Ascending aorta (tissue), 2 donors: Measurements from ENCODE around the gene DOHH. TPM values are rescaled to one million over a fixed set of nuclear protein-coding genes. Genes with fewer than 3 reads are reported as not detected.

Source experiments
- DNase-seq, 2 donors: peaks; one replicate each; pipeline ENCODE4 v3.0.0-alpha.2; 2019; ENCODE audit warnings: low spot score in 2 of 2
- H3K27ac ChIP-seq, 2 donors: fragments of 200-600 bp; sonication (generic); one replicate each; pipeline ENCODE4 v1.5.1; 2016 to 2017; ENCODE audit warnings: mild to moderate bottlenecking in 1 of 2
- H3K27me3 ChIP-seq: fragments of 200-600 bp; sonication (generic); one replicate; pipeline ENCODE4 v1.5.1; 2017
- H3K36me3 ChIP-seq, 2 donors: fragments of 200-600 bp; sonication (generic); one replicate each; pipeline ENCODE4 v1.5.1; 2016
- H3K4me1 ChIP-seq, 2 donors: fragments of 200-600 bp; sonication (generic); one replicate each; pipeline ENCODE4 v1.5.1; 2016 to 2017; ENCODE audit warnings: mild to moderate bottlenecking in 1 of 2
- H3K4me3 ChIP-seq, 2 donors: fragments of 200-600 bp; sonication (generic); one replicate each; pipeline ENCODE4 v1.5.1; 2016 to 2017; ENCODE audit warnings: mild to moderate bottlenecking in 1 of 2
- H3K9me3 ChIP-seq, 2 donors: fragments of 200-600 bp; sonication (generic); one replicate each; pipeline ENCODE4 v1.5.1; 2016
- intact Hi-C: fragments of 100-400 bp; cut with DNase I; formaldehyde crosslinking; loops from one replicate; pipeline ENCODE4 v1.15.1; 2023
- total RNA-seq: library from RNA; depleted of rRNA; stranded (reverse); fragments of >200 nt; gene quantifications from one replicate; pipeline ENCODE4 v1.1.0, GENCODE V29; 2016
- TF ChIP-seq, protein P1 (sequence below), 3 experiments: fragments of 200-600 bp in 2 of 3; fragments of 450-650 bp in 1 of 3; sonication (generic) in 2 of 3; IDR thresholded peaks; one replicate each; pipeline ENCODE4 v1.5.1; 2016 to 2019; ENCODE audit warnings: antibody characterized with exemption in 3 of 3, mild to moderate bottlenecking in 1 of 3, moderate library complexity in 1 of 3

Gene DOHH, protein sequence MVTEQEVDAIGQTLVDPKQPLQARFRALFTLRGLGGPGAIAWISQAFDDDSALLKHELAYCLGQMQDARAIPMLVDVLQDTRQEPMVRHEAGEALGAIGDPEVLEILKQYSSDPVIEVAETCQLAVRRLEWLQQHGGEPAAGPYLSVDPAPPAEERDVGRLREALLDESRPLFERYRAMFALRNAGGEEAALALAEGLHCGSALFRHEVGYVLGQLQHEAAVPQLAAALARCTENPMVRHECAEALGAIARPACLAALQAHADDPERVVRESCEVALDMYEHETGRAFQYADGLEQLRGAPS
- total RNA-seq, result 40.9 TPM

DNA sequence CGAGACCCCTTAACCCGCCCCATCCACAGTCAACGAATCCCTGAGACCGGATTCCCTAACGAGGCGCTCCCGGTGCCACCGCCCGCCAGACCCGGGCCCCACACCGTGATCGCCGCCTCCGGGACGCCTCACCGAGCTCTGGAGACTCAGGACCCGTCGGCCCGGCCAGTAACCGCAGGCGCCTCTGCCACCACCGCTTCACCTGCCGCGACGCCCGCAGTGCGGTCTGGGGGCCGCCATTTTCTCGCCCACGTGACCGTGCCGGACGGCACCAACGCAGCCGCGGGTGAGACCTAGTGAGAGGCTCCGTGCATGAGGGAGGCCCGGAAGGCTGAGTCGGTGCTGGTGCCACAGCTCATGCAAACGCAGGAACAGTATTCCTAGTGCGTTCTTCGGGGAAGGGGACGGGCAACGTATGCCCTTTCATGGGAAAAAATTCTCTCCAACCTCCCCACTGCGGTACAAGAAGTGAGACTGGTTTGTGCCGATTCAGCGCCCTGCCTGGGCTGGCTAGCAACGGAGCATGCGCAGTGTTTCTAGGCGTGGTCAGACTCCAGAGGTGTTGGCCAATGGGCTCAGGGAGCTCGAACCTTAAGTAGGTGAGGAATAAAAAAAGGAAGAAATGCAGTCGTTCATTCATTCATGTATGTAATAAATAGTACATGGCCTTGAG lies at the start of gene DOHH:
TSS of gene DOHH (minus strand) at position 246 of the 673 bp plus-strand sequence. CDS start 3,860 bp downstream, outside the sequence.
- Histone ChIP-seq H3K4me1 (peaks cover 0 to 17% of the 10 kb centered on the region in 2 donors), H3K27ac (peak within 1 kb of the TSS; percentile 90 to 91), H3K27me3 (no peaks in the 10 kb centered on the region), H3K4me3 (peak within 1 kb of the TSS; percentile 69 to 90), H3K36me3 (peaks cover 10 to 13% of the 10 kb centered on the region in 2 donors), H3K9me3 (no peaks in the 10 kb centered on the region)
- DNase-seq, result peak; percentile 81 to 96
- intact Hi-C loops, result loop anchor here (10.0 kb wide), 1 partner anchor 744 kb away; the partner anchor contains the start of gene YJU2
- TF ChIP-seq, protein P1, sequence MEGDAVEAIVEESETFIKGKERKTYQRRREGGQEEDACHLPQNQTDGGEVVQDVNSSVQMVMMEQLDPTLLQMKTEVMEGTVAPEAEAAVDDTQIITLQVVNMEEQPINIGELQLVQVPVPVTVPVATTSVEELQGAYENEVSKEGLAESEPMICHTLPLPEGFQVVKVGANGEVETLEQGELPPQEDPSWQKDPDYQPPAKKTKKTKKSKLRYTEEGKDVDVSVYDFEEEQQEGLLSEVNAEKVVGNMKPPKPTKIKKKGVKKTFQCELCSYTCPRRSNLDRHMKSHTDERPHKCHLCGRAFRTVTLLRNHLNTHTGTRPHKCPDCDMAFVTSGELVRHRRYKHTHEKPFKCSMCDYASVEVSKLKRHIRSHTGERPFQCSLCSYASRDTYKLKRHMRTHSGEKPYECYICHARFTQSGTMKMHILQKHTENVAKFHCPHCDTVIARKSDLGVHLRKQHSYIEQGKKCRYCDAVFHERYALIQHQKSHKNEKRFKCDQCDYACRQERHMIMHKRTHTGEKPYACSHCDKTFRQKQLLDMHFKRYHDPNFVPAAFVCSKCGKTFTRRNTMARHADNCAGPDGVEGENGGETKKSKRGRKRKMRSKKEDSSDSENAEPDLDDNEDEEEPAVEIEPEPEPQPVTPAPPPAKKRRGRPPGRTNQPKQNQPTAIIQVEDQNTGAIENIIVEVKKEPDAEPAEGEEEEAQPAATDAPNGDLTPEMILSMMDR (IDR thresholded peaks at IDR 0.05), result no peak

DNA sequence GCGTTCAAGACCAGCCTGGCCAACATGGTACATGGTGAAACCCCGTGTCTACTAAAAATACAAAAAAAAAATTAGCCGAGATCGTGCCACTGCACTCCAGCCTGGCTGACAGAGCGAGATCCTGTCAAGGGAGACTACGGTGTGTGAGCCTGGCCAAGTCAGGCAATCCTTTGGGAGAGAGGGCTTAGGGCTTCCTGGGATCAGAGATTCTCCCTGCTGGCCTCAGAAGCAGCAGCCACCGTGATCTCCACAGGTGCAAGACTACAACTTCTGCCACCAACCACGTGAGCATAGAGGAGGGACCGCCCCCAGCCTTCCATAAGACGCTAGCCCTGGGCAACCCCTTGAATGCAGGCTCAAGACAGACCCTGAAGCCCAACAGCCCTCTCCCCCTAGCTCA lies 49.3 kb upstream of the DOHH start:
- TF ChIP-seq, protein P1 (IDR thresholded peaks at IDR 0.05), result no peak
- H3K27ac ChIP-seq, result no peak overlapping the region
- peaks cover 0 to 2% of the 10 kb centered on the region in 2 donors for H3K4me1 ChIP-seq
- peaks cover 10 to 16% of the 10 kb centered on the region in 2 donors for H3K36me3 ChIP-seq
- H3K4me3 ChIP-seq, result no peak overlapping the region
- intact Hi-C loops, result loop anchor here (5.0 kb wide), 1 partner anchor 152 kb away; the partner anchor contains the start of gene PIP5K1C
- DNase-seq, result no peak
- H3K9me3 ChIP-seq, result no peaks in the 10 kb centered on the region
- no peaks in the 10 kb centered on the region for H3K27me3 ChIP-seq

DNA sequence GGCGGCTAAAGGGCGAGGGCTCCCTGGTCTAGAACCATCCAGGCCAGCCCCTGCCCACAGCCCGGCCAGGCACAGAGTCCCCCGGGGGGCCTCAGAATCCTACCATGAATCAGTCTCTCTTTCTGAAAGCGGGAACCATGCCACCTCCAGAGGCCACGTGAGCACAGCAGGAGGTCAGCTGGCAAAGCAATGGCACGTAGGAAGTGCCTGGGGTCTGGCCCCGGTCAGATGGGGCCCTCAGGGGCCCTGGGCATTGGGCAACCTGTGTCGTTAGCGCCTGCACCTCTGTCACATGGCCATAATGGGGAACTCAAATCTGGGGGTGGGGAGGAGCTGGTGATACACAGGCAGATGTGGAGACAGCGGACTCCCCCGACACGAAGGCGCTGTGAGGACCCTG lies 48.1 kb upstream of the DOHH start:
- intact Hi-C loops, result loop anchor here (5.0 kb wide), 1 partner anchor 154 kb away; the partner anchor contains the start of gene PIP5K1C
- Histone ChIP-seq H3K27ac (no peak overlapping the region), H3K36me3 (peaks cover 16 to 20% of the 10 kb centered on the region in 2 donors), H3K9me3 (no peaks in the 10 kb centered on the region), H3K4me3 (no peak overlapping the region), H3K27me3 (no peaks in the 10 kb centered on the region), H3K4me1 (peaks cover 1 to 2% of the 10 kb centered on the region in 2 donors)
- DNase-seq, result no peak
- TF ChIP-seq, protein P1 (IDR thresholded peaks at IDR 0.05), result no peak

DNA sequence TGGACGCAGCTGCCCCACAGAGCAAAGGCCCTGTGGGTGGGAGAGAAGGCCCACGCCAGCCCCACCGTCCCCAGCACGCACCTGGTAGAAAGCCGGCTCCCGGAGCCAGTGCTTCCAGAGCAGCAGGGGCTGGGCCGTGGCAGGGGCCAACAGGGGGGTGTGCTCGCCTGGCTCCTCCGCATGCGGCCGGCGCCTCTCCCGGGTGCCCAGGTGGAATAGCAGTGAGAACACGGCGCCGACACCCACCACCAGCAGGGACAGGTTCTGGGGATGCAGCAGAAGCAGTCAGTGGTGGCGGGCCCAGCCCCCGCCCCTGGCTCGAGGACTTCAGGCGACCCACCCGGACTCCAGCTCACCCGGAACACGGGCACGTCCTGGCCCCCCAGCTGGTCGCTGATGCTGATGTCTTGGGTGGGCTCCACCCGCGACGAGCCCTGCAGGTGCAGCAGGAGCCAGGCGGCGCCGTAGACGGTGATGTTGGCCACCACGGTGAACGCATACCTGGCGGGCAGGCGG lies 47.4 kb upstream of the DOHH start:
- Histone ChIP-seq H3K4me1 (peaks cover 3 to 8% of the 10 kb centered on the region in 2 donors), H3K9me3 (no peaks in the 10 kb centered on the region), H3K36me3 (peaks cover 16 to 20% of the 10 kb centered on the region in 2 donors), H3K4me3 (no peak overlapping the region), H3K27me3 (no peaks in the 10 kb centered on the region), H3K27ac (no peak overlapping the region)
- intact Hi-C loops, result loop anchor here (5.0 kb wide), 1 partner anchor 154 kb away; the partner anchor contains the start of gene PIP5K1C
- TF ChIP-seq, protein P1 (IDR thresholded peaks at IDR 0.05), result no peak
- DNase-seq, result no peak

DNA sequence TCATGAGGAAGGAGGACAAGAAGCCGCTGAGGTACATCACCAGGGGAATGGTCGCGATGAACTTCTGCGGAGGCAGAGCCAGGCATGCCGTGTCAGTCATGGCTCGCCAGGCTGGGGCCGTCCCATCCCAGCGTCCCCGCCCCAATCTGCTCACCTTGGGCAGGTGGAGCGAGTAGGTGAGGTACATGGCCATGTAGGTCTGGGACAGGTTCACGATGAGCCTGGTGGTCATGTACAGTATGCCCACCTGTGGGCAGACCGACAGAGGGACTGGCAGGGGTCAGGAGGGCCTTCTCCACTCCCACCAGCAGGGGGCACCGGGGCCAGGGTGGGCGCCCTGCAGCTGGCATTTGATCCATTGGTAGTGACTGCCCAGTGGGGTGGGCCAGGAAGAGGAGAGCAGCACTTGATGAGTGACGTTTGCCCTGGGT lies 46.8 kb upstream of the DOHH start:
- Histone ChIP-seq H3K27ac (no peak overlapping the region), H3K4me1 (peaks cover 3 to 8% of the 10 kb centered on the region in 2 donors), H3K4me3 (no peak overlapping the region), H3K9me3 (no peaks in the 10 kb centered on the region), H3K36me3 (peaks cover 16 to 20% of the 10 kb centered on the region in 2 donors), H3K27me3 (no peaks in the 10 kb centered on the region)
- intact Hi-C loops, result loop anchor here (5.0 kb wide), 1 partner anchor 155 kb away; the partner anchor contains the start of gene PIP5K1C
- DNase-seq, result no peak
- TF ChIP-seq, protein P1 (IDR thresholded peaks at IDR 0.05), result peak; percentile 28 to 47 (median 43)
